Sigmoid colon (tissue), 7 donors: Measurements from ENCODE around the gene MZF1. TPM values are rescaled to one million over a fixed set of nuclear protein-coding genes. Genes with fewer than 3 reads are reported as not detected.
"Not testable (repeated sequence)": the region's sequence is repeated elsewhere in the genome, so short reads cannot be mapped to it uniquely, and the experiment has no call there.

ENCODE experiments used
- DNase-seq: peaks from one replicate; pipeline ENCODE4 v3.0.0-alpha.2; 2019
- H3K27ac ChIP-seq, 4 donors: fragments of 200-600 bp; sonication (generic); one replicate each; pipeline ENCODE4 v1.5.1; 2016 to 2019; ENCODE audit warnings: mild to moderate bottlenecking in 1 of 4
- H3K27me3 ChIP-seq, 3 donors: fragments of 200-600 bp; sonication (generic); one replicate each; pipeline ENCODE4 v1.5.1; 2019; ENCODE audit warnings: mild to moderate bottlenecking in 1 of 3
- H3K36me3 ChIP-seq, 4 donors: fragments of 200-600 bp; sonication (generic); one replicate each; pipeline ENCODE4 v1.5.1; 2016 to 2019
- H3K4me1 ChIP-seq, 4 donors: fragments of 200-600 bp; sonication (generic); one replicate each; pipeline ENCODE4 v1.5.1; 2017 to 2019
- H3K4me3 ChIP-seq, 4 donors: fragments of 200-600 bp; sonication (generic); one replicate each; pipeline ENCODE4 v1.5.1; 2017 to 2019; ENCODE audit warnings: mild to moderate bottlenecking in 2 of 4, moderate library complexity in 1 of 4
- H3K9me3 ChIP-seq, 4 donors: fragments of 200-600 bp in 3 of 4; sonication (generic) in 3 of 4; one replicate each; pipeline versions ENCODE4 v1.5.1 to v1.6.1; 2013 to 2019
- EP300 ChIP-seq, 4 donors: sonication (generic); formaldehyde crosslinking; IDR thresholded peaks; one replicate each; pipeline ENCODE4 v1.6.1; 2017; ENCODE audit warnings: antibody characterized with exemption in 4 of 4
- POLR2A ChIP-seq, 2 donors: fragments of 450-650 bp; IDR thresholded peaks; one replicate each; pipeline ENCODE4 v1.6.1; 2016; ENCODE audit warnings: antibody characterized with exemption in 2 of 2, mild to moderate bottlenecking in 2 of 2, moderate library complexity in 2 of 2
- POLR2AphosphoS5 ChIP-seq, 4 donors: sonication (generic); formaldehyde crosslinking; IDR thresholded peaks; one replicate each; pipeline ENCODE4 v1.6.1; 2017; ENCODE audit warnings: antibody characterized with exemption in 4 of 4
- WGBS, 2 donors: extraction: QIAGEN DNeasy Blood & Tissue Kit; methylation state at CpG; one replicate each; pipeline ENCODE4 v1.1.7; 2013; 5-methylcytosine and 5-hydroxymethylcytosine counted together
- intact Hi-C: fragments of 100-400 bp; cut with DNase I; formaldehyde crosslinking; loops from one replicate; pipeline ENCODE4 v1.15.1; 2023
- polyA plus RNA-seq, 3 donors: library from polyadenylated mRNA; stranded (reverse); fragments of 200-250 nt; gene quantifications; one replicate each; pipeline ENCODE4 v1.2.3, GENCODE V29; 2013
- total RNA-seq, 4 donors: library from RNA; depleted of rRNA; stranded (reverse); fragments of >200 nt; gene quantifications; one replicate each; pipeline ENCODE4 v1.1.0, GENCODE V29; 2016
- TF ChIP-seq, protein P1 (sequence below), 4 experiments: fragments of 450-650 bp in 3 of 4; fragments of 200-600 bp in 1 of 4; IDR thresholded peaks; one replicate each; pipeline ENCODE4 v1.5.1; 2016 to 2019; ENCODE audit warnings: antibody characterized with exemption in 4 of 4, mild to moderate bottlenecking in 3 of 4, moderate library complexity in 2 of 4
- donor health status: healthy with polysubstance abuse.
- donor health status: Bipolar disorder and iron deficiency.
- donor health status: healthy.

The MZF1 gene
- 10 to 100 TPM; 13.6 to 31.5 (median 20.1) TPM for total RNA-seq
- 10 to 100 TPM in 1 of 3 donors, 1 to 10 TPM in 2; 5.8 to 28.7 (median 9.0) TPM for polyA plus RNA-seq

GRCh38 chr19:58572818-58573657 lies at the start of gene MZF1:
Gene MZF1 (minus strand): TSS chr19:58573335. CDS start chr19:58571389, 1,946 bp downstream.
- TF ChIP-seq, protein P1, sequence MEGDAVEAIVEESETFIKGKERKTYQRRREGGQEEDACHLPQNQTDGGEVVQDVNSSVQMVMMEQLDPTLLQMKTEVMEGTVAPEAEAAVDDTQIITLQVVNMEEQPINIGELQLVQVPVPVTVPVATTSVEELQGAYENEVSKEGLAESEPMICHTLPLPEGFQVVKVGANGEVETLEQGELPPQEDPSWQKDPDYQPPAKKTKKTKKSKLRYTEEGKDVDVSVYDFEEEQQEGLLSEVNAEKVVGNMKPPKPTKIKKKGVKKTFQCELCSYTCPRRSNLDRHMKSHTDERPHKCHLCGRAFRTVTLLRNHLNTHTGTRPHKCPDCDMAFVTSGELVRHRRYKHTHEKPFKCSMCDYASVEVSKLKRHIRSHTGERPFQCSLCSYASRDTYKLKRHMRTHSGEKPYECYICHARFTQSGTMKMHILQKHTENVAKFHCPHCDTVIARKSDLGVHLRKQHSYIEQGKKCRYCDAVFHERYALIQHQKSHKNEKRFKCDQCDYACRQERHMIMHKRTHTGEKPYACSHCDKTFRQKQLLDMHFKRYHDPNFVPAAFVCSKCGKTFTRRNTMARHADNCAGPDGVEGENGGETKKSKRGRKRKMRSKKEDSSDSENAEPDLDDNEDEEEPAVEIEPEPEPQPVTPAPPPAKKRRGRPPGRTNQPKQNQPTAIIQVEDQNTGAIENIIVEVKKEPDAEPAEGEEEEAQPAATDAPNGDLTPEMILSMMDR (IDR thresholded peaks at IDR 0.05): peak in 1 of 4 experiments; percentile 36
- peak; percentile 28 to 84 (median 69) for TF ChIP-seq POLR2AphosphoS5 (IDR thresholded peaks at IDR 0.05)
- peak; percentile 6 to 44 for TF ChIP-seq POLR2A (IDR thresholded peaks at IDR 0.05)
- TF ChIP-seq EP300 (IDR thresholded peaks at IDR 0.05): peak in 1 of 4 donors; percentile 80
- Histone ChIP-seq H3K9me3 (no peaks in the 10 kb centered on the region), H3K36me3 (peaks cover 0 to 29% (median 10%) of the 10 kb centered on the region in 4 donors), H3K4me1 (peaks cover 0 to 46% (median 40%) of the 10 kb centered on the region in 4 donors), H3K4me3 (peak within 1 kb of the TSS; percentile 58 to 87 (median 70)), H3K27me3 (no peaks in the 10 kb centered on the region), H3K27ac (peak within 1 kb of the TSS; percentile 92 to 99 (median 98))
- peak; percentile 100 for DNase-seq
- intact Hi-C loops: loop anchor here (1.0 to 2.0 kb wide), 3 partner anchors 14 to 54 kb away; partner anchors contain the start of genes TRIM28, UBE2M and ZBTB45
- WGBS, 2 donors: 0% methylated on average over 75 of the region's 75 CpGs

DNA sequence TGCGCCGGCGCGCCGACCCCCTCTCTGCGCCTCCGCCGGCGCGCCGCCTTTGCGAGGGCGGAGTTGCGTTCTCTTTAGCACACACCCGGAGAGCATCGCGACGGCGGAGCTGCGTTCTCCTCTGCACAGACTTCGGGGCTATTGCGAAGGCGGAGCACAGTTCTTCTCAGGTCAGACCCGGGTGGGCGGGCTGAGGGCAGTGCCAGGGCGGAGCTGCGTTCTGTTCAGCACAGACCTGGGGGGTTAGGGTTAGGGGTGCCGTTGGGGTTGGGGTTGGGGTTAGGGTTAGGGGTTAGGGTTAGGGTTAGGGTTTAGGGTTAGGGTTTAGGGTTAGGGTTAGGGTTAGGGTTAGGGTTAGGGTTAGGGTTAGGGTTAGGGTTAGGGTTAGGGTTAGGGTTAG lies 34.1 kb upstream of the MZF1 start:
- H3K27me3 ChIP-seq, H3K36me3 ChIP-seq, H3K4me1 ChIP-seq, intact Hi-C loops, H3K9me3 ChIP-seq, H3K27ac ChIP-seq, H3K4me3 ChIP-seq: not testable (repeated sequence)
- WGBS, 2 donors: 90 to 97% methylated on average over 27 to 28 of the region's 28 CpGs
- peak; percentile 70 for DNase-seq

DNA sequence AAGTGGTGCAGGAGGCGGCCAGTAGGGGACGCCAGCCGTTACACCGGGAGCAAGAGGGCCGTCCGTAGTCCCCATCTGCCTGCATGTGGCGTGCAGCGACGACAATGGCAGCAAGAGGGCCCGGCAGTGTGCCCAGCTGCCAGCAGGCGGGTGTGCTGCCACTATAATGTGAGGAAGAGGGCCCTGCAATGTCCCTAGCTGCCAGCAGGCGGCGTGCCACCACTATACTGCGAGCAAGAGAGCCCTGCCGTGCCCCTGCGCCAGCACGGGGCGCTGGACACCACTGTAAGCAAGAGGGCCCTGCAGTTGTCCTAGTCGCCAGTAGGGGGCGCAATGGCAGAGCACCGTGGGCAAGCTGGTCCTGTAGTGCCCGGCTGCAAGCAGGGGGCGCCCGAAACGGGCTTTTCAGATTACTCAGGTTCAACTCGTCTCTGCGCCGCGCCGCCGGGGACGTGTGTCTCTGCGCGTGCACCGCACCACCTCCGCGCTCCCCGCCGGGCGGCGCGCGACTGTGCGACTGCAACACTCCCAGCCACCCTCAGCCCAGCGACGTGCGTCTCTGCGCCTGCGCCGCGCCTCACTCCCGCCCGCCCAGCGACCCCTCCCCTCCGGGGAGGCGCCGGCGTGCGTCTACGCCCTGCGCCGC lies 33.2 kb upstream of the MZF1 start:
- DNase-seq, intact Hi-C loops, H3K36me3 ChIP-seq, H3K4me1 ChIP-seq, H3K27me3 ChIP-seq, H3K4me3 ChIP-seq, H3K9me3 ChIP-seq, H3K27ac ChIP-seq: not testable (repeated sequence)
- WGBS, 2 donors: 81 to 88% methylated on average over 62 of the region's 62 CpGs
- TF ChIP-seq, protein P1 (IDR thresholded peaks at IDR 0.05): peak in 1 of 4 experiments; percentile 11

DNA sequence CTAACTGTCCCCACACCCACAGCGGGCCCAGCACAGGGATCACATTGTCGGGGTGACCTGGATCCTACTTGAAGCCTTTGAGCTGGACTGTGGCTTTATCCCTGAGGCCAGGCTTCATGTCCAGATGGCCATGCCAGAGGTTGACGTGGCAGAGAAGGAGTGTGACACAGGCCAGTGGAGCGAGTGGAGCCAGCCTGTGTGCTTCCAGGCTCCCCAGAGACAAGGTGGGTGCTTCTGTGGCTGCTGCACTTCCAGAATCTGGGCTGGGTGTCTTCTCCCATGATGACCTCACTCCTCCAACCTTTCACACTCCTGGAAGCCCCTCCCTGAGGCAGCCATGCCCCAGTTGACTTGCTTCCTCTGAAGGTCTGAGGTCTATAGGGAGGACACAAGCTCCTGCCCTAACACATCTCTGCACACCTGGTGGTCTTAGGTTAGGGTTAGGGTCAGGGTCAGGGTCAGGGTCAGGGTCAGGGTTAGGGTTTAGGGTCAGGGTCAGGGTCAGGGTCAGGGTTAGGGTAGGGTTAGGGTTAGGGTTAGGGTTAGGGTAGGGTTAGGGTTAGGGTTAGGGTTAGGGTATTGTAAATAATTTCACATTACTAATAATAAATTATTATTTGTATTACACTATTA lies 13.1 kb upstream of the MZF1 start:
- H3K9me3 ChIP-seq: no peaks in the 10 kb centered on the region
- intact Hi-C loops: no loop called here
- peaks cover 0 to 8% (median 7%) of the 10 kb centered on the region in 4 donors for H3K4me1 ChIP-seq
- H3K27ac ChIP-seq: no peak overlapping the region
- WGBS, 2 donors: 93 to 94% methylated on average over 4 of the region's 4 CpGs
- H3K4me3 ChIP-seq: no peak overlapping the region
- peaks cover 0 to 27% (median 12%) of the 10 kb centered on the region in 4 donors for H3K36me3 ChIP-seq
- TF ChIP-seq POLR2AphosphoS5 (IDR thresholded peaks at IDR 0.05) (no peak), POLR2A (IDR thresholded peaks at IDR 0.05) (no peak), EP300 (IDR thresholded peaks at IDR 0.05) (no peak)
- TF ChIP-seq, protein P1 (IDR thresholded peaks at IDR 0.05): no peak
- no peaks in the 10 kb centered on the region for H3K27me3 ChIP-seq
- DNase-seq: peak; percentile 60
